OCI-LY3 (cell line): ENCODE measurements around the gene FETUB.

ENCODE experiments used
- H2AFZ ChIP-seq: fragments of 200-600, 300-600 bp; shearing (Covaris generic); 2 replicates; pipeline ENCODE4 v1.6.0; 2014; ENCODE audit warnings: antibody characterized with exemption, low read depth, low read length
- H3K27ac ChIP-seq: fragments of 200-600, 300-600 bp; sonication (generic); 2 replicates; pipeline ENCODE4 v1.5.1; 2014; ENCODE audit warnings: mild to moderate bottlenecking, low read length, moderate library complexity, mixed read lengths
- H3K27me3 ChIP-seq: fragments of 200-600, 300-600 bp; sonication (generic); 2 replicates; pipeline ENCODE4 v1.6.1; 2014; ENCODE audit warnings: low read depth, low read length, mixed read lengths
- H3K36me3 ChIP-seq: fragments of 200-600, 300-600 bp; sonication (generic); replicated peaks from 2 replicates; pipeline ENCODE3; 2014; ENCODE audit warnings: low read depth, low read length, mixed read lengths
- H3K4me1 ChIP-seq: fragments of 300-600, 200-600 bp; sonication (generic); 2 replicates; pipeline ENCODE4 v1.6.1; 2014; ENCODE audit warnings: low read length, mixed read lengths
- H3K4me2 ChIP-seq: fragments of 200-600, 300-600 bp; sonication (generic); 2 replicates; pipeline ENCODE4 v1.6.1; 2014; ENCODE audit warnings: low read length, mixed read lengths
- H3K4me3 ChIP-seq: fragments of 300-600, 200-600 bp; sonication (generic); 2 replicates; pipeline ENCODE4 v1.5.1; 2014; ENCODE audit warnings: antibody characterized with exemption, mild to moderate bottlenecking, low read length, moderate library complexity
- H3K79me2 ChIP-seq: fragments of 300-600, 200-600 bp; shearing (Covaris generic); 2 replicates; pipeline ENCODE4 v1.6.1; 2014; ENCODE audit warnings: mild to moderate bottlenecking, low read length, mixed read lengths
- H3K9ac ChIP-seq: fragments of 300-600, 200-600 bp; shearing (Covaris generic); 2 replicates; pipeline ENCODE4 v1.6.0; 2014; ENCODE audit warnings: mild to moderate bottlenecking, low read length, moderate library complexity
- H3K9me3 ChIP-seq: fragments of 200-600, 300-600 bp; shearing (Covaris generic); 2 replicates; pipeline ENCODE4 v1.6.1; 2014; ENCODE audit warnings: low read length, mixed read lengths; ENCODE audit not compliant: insufficient read depth
- H4K20me1 ChIP-seq: fragments of 200-600, 300-600 bp; sonication (generic); 2 replicates; pipeline ENCODE4 v1.6.1; 2016; ENCODE audit warnings: low read length, mixed read lengths; ENCODE audit not compliant: insufficient read depth
- EZH2phosphoT487 ChIP-seq: fragments of 200-600 bp; shearing (Covaris generic); IDR thresholded peaks from 2 replicates; pipeline ENCODE4 v1.6.1; 2018; ENCODE audit warnings: antibody characterized with exemption, mixed run types, low read depth
- TF ChIP-seq, protein P1 (sequence below): fragments of 200-600, 300-600 bp; sonication (generic); IDR thresholded peaks from 2 replicates; pipeline ENCODE4 v1.5.1; 2014; ENCODE audit warnings: antibody characterized with exemption, low read length, low read depth

FETUB gene

DNA sequence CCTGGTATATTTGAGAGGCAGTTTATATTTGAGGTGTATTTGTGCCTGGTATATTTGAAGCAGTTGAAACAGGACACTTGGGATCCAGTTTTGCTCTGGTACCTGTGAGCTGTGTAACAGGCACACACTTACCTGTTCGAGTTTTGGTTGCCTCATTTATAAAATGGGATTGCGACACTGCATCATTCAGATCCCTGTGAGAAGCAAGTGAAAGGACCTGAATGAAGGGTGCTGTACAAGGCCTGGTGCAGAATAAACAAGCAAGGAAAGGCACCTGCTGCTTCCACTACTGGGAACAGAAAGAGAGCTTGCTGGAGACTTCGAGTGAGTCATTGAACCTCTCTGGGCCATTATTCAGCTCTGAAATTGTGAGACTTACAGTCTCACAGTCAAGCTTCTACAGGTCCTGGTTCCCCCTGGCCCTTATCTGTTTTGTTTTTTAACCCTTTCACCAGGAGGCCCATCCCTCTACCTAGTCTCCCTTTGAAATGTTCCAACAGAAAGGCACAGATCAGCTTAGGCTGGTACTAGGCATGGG lies 11.5 kb downstream of the FETUB start:
- no peak overlapping the region for H3K4me3 ChIP-seq
- no peaks in the 10 kb centered on the region for H4K20me1 ChIP-seq
- H3K27me3 ChIP-seq: peaks cover 6% of the 10 kb centered on the region; the same call in 1 of the 2 replicates
- no peak overlapping the region for H2AFZ ChIP-seq
- no peak overlapping the region for H3K27ac ChIP-seq
- H3K36me3 ChIP-seq: no peaks in the 10 kb centered on the region
- no peaks in the 10 kb centered on the region; the same call in 1 of the 2 replicates for H3K9me3 ChIP-seq
- H3K4me1 ChIP-seq: peaks cover 6% of the 10 kb centered on the region; the same call in 1 of the 2 replicates
- H3K9ac ChIP-seq: no peak overlapping the region
- H3K79me2 ChIP-seq: no peaks in the 10 kb centered on the region
- H3K4me2 ChIP-seq: no peak overlapping the region
- TF ChIP-seq EZH2phosphoT487: no peak
- TF ChIP-seq, protein P1, sequence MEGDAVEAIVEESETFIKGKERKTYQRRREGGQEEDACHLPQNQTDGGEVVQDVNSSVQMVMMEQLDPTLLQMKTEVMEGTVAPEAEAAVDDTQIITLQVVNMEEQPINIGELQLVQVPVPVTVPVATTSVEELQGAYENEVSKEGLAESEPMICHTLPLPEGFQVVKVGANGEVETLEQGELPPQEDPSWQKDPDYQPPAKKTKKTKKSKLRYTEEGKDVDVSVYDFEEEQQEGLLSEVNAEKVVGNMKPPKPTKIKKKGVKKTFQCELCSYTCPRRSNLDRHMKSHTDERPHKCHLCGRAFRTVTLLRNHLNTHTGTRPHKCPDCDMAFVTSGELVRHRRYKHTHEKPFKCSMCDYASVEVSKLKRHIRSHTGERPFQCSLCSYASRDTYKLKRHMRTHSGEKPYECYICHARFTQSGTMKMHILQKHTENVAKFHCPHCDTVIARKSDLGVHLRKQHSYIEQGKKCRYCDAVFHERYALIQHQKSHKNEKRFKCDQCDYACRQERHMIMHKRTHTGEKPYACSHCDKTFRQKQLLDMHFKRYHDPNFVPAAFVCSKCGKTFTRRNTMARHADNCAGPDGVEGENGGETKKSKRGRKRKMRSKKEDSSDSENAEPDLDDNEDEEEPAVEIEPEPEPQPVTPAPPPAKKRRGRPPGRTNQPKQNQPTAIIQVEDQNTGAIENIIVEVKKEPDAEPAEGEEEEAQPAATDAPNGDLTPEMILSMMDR: no peak

DNA sequence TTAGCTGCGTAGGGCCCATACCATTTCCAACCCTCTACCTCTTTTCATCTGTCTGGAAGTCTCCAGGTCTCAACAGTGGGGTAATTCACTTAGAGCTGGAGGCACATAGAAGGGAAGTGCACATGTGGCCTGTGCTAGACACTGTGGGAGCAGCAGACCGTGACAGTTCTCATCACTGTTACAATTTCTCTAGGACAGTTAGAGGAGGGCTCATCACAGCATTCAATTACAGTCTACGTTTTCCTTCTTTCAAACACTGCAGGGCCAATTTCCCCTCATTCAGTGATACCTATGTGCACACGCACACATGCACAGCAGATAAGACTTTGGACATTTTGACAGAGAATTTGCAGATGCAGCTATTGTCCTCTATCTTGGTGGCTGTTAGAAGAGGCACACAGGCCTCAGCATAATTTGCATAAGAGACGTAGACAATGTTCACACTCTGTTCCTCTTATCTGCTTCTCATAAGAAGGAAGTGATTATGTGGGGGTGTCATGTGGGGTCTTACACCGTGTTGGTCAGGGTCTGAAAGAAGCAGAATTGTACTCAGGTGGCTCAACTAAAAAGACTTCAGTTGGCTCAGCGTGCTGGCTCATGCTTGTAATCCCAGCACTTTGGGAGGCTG lies 13.0 kb downstream of the FETUB start:
- TF ChIP-seq, protein P1: no peak
- no peak for TF ChIP-seq EZH2phosphoT487
- Histone ChIP-seq H3K9ac (no peak overlapping the region), H4K20me1 (no peaks in the 10 kb centered on the region), H2AFZ (no peak overlapping the region), H3K4me3 (no peak overlapping the region), H3K4me1 (peaks cover 6% of the 10 kb centered on the region; the same call in 1 of the 2 replicates), H3K27ac (no peak overlapping the region), H3K79me2 (no peaks in the 10 kb centered on the region), H3K36me3 (no peaks in the 10 kb centered on the region), H3K27me3 (peaks cover 6% of the 10 kb centered on the region; the same call in 1 of the 2 replicates), H3K9me3 (no peaks in the 10 kb centered on the region; the same call in 1 of the 2 replicates), H3K4me2 (no peak overlapping the region)

DNA sequence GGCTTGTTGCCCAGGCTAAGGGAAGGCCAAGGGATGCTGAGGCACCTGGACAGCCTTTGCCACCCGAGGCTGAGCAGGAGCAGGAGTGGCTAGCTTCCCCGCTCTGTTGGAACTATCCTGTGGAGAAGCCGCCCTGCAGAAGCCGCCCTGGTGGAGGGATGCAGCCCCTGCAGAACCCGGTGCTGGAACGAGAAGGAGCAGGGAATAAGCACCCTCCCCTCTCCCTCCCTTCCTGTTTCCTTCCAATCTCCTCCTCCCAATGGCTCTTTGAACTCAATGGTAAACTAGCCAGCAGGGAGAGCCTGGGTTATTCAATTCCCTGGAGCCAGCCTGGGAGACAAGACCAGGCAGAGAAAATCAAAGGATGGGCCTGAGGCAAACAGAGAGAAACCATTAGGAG lies 13.8 kb downstream of the FETUB start:
- Histone ChIP-seq H4K20me1 (no peaks in the 10 kb centered on the region), H3K4me1 (peaks cover 6% of the 10 kb centered on the region; the same call in 1 of the 2 replicates), H3K4me2 (no peak overlapping the region), H3K9me3 (no peaks in the 10 kb centered on the region; the same call in 1 of the 2 replicates), H3K36me3 (no peaks in the 10 kb centered on the region), H3K9ac (no peak overlapping the region), H2AFZ (no peak overlapping the region), H3K79me2 (no peaks in the 10 kb centered on the region), H3K4me3 (no peak overlapping the region), H3K27ac (no peak overlapping the region), H3K27me3 (peaks cover 6% of the 10 kb centered on the region; the same call in 1 of the 2 replicates)
- TF ChIP-seq, protein P1: no peak
- TF ChIP-seq EZH2phosphoT487: no peak

DNA sequence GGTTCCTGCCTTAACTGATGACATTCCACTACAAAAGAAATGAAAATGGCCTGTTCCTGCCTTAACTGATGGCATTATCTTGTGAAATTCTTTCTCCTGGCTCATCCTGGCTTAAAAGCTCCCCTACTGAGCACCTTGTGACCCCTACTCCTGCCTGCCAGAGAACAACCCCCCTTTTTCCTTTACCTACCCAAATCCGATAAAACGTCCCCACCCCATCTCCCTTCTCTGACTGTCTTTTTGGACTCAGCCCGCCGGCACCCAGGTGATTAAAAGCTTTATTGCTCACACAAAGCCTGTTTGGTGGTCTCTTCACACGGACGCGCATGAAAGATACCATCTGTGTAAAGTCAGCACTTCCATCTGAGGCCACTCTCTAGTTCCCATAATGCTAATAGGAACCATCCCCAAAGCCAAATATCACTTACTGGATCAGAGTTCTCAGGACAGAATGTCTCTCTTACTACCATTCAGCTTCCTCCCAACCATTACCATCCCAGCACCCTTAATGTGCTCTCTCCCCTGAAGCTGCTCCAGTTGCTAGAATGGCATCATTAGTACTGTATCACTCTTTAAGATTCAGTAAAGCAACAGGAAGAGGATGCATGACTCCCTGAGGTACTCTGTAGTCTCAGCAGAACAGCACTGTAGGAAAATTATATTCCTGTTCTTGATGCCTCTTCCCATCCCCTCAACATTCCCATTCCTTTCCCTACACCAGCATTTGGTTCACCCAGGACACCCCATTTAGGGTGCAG lies 23.3 kb downstream of the FETUB start:
- no peak overlapping the region for H3K9ac ChIP-seq
- no peaks in the 10 kb centered on the region for H3K4me1 ChIP-seq
- H3K27ac ChIP-seq: no peak overlapping the region
- H3K4me2 ChIP-seq: no peak overlapping the region
- TF ChIP-seq EZH2phosphoT487: no peak
- TF ChIP-seq, protein P1: no peak
- H3K79me2 ChIP-seq: no peaks in the 10 kb centered on the region
- H3K9me3 ChIP-seq: no peaks in the 10 kb centered on the region
- no peak overlapping the region for H3K4me3 ChIP-seq
- H3K36me3 ChIP-seq: no peaks in the 10 kb centered on the region
- H2AFZ ChIP-seq: no peak overlapping the region
- H3K27me3 ChIP-seq: peaks cover 6% of the 10 kb centered on the region
- H4K20me1 ChIP-seq: no peaks in the 10 kb centered on the region
